ENCODE data around the gene CDC42EP5. TPM values are rescaled to one million over a fixed set of nuclear protein-coding genes. Genes with fewer than 3 reads are reported as not detected.
"Not testable (repeated sequence)": the region's sequence is repeated elsewhere in the genome, so short reads cannot be mapped to it uniquely, and the experiment has no call there.

Gene CDC42EP5
- total RNA-seq, 2 experiments from 2014 or later, result 0.61 TPM; not detected in 1

GRCh38 chr19:54502518-54503048 lies 29.5 kb upstream of the CDC42EP5 start, which contains the start of gene LAIR2:
Gene LAIR2, plus strand, starts transcription at chr19:54502831. Its CDS starts 88 bp downstream, at chr19:54502919.
- H3K4me3 Mint-ChIP-seq, result no peak within 1 kb of the TSS
- CTCF ChIA-PET, result no interaction called here
- H3K27ac Mint-ChIP-seq, result no peak within 1 kb of the TSS
- H3K27me3 Mint-ChIP-seq, result peaks cover 32% of the 10 kb centered on the region
- no peaks in the 10 kb centered on the region for H3K36me3 Mint-ChIP-seq
- DNase-seq, result no peak
- H3K4me1 Mint-ChIP-seq, result peaks cover 23% of the 10 kb centered on the region
- no peak for ATAC-seq
- no peaks in the 10 kb centered on the region for H3K9me3 Mint-ChIP-seq (ENCODE audit: low read depth)

DNA sequence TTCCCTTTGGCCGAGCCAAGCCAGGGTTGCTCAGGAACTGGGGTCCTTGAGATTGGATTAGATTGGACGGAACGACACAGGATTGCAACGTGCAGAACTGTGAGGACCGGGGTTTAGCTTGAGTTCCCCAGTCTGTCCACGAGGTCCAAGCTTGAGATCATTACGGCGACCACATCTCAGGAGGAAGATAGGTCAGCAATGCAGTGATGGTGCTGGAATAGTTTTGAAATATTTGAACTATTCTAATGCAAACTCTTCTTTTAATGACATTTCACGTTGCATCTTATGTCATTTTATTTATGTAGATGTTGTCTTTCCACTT lies 25.3 kb upstream of the CDC42EP5 start:
- CTCF ChIA-PET, result interaction anchor here (1.2 kb wide), 1 partner anchor 17 kb away, joined by 3 read pairs; no protein-coding TSS in a partner anchor
- not testable (repeated sequence) for H3K4me3 Mint-ChIP-seq; H3K36me3 Mint-ChIP-seq; DNase-seq; H3K27ac Mint-ChIP-seq; H3K9me3 Mint-ChIP-seq (ENCODE audit: low read depth)
- peak; percentile 42 for ATAC-seq
- Mint-ChIP-seq H3K4me1 (peaks cover 15% of the 10 kb centered on the region), H3K27me3 (peaks cover 44% of the 10 kb centered on the region)

- Mint-ChIP-seq H3K4me1 (peaks cover 15% of the 10 kb centered on the region), H3K27ac (peak overlapping the region; percentile 49), H3K27me3 (peaks cover 48% of the 10 kb centered on the region)
- H3K36me3 Mint-ChIP-seq; H3K4me3 Mint-ChIP-seq; H3K9me3 Mint-ChIP-seq (ENCODE audit: low read depth): not testable (repeated sequence)
- ATAC-seq (peak; percentile 80), DNase-seq (peak; percentile 51)
- CTCF ChIA-PET, result interaction anchor here (1.2 kb wide), 1 partner anchor 17 kb away, joined by 3 read pairs; no protein-coding TSS in a partner anchor
Measured at GRCh38 chr19:54497747-54498450, 24.8 kb upstream of the CDC42EP5 start.

DNA sequence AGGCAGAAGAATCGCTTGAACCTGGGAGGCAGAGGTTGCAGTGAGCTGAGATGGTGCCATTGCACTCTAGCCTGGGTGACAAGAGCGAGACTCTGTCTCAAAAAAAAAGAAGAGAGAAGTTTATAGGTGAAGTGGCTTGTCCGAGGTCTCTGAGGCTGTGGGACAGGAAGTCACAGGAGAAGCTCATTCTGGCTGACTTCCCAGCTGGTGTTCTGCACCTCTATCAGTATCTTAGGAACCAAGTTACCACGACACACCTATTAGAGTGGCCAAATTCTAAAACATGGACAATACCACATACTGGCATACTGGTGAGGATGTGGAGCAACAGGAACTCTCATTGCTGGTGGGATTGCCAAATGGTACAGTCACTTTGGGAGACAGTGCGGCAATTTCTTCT lies 22.2 kb upstream of the CDC42EP5 start:
- H3K9me3 Mint-ChIP-seq (ENCODE audit: low read depth); H3K36me3 Mint-ChIP-seq; H3K4me3 Mint-ChIP-seq; DNase-seq; CTCF ChIA-PET; H3K27ac Mint-ChIP-seq; ATAC-seq: not testable (repeated sequence)
- Mint-ChIP-seq H3K4me1 (peaks cover 11% of the 10 kb centered on the region), H3K27me3 (peaks cover 48% of the 10 kb centered on the region)

DNA sequence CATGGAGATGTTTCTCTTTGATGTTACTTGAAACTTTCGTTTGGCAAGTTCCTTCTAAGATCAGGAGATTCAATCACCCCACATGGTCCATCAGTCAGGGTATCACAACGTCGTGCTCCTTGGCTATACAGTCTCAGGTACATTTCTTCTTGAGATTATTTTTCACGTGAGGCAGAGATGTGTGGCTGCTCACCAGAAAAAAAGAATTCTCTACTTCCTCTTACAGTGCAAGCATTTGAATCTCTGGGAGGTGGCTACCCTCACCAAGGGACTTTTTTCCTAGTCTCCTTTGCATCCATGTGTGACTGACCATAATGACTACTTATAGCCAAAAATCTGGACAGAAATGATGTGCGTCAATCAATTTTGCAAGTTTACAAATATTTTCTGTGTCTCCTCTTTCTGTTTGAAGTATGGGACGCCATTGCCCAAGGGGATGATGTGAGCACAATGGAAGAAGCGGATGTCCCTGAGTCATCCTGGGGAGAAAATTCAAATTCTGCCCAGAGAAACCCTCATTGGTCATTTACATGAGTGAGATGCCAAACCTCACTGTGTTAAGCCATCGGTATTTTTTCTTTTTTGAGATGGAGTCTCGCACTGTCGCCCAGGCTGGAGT lies 21.0 kb upstream of the CDC42EP5 start:
- Mint-ChIP-seq H3K27ac (no peak overlapping the region), H3K4me1 (peaks cover 7% of the 10 kb centered on the region), H3K36me3 (no peaks in the 10 kb centered on the region), H3K27me3 (peaks cover 53% of the 10 kb centered on the region), H3K4me3 (no peak overlapping the region), H3K9me3 (ENCODE audit: low read depth) (no peaks in the 10 kb centered on the region)
- ATAC-seq, result no peak
- CTCF ChIA-PET, result no interaction called here
- DNase-seq, result no peak

DNA sequence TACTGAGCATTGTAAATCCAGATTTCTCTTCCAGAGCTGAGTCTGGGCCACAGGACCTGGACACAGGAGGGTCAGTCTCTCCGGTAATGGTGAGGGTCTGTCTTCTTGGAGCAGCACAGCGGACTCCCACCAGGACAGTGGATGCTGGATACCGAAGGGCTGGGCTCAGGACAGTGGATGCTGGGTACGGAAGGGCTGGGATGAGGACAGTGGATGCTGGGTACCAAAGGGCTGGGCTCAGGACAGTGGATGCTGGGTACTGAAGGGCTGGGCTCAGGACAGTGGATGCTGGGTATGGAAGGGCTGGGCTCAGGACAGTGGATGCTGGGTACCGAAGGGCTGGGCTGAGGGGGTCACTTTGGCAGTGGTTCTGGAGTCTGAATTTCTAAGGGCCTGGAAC lies 20.0 kb upstream of the CDC42EP5 start:
- DNase-seq; H3K36me3 Mint-ChIP-seq; H3K4me3 Mint-ChIP-seq; CTCF ChIA-PET; H3K4me1 Mint-ChIP-seq; ATAC-seq; H3K9me3 Mint-ChIP-seq (ENCODE audit: low read depth): not testable (repeated sequence)
- Mint-ChIP-seq H3K27ac (peak overlapping the region; percentile 8), H3K27me3 (peaks cover 51% of the 10 kb centered on the region)

DNA sequence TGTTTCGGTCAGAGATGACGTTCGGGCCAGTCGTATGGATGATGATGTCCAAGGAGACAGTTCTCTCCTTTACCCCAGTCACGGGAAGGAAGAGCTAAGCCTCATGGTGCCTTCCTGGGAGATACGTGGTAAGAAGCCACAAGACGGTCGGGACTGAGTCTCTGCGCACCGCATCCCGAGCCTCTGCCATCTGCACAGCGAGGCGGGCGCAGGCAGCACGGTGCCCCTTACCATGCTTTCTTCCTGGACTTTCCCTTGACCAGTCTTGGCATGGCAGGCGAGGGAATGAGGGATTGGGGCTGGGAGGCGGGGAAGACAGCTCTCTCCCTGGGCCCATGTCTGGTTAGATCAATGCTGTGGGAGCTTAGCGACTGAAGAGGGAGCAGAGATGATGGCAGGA lies 19.5 kb upstream of the CDC42EP5 start:
- H3K9me3 Mint-ChIP-seq (ENCODE audit: low read depth), result no peaks in the 10 kb centered on the region
- H3K4me1 Mint-ChIP-seq, result peaks cover 1% of the 10 kb centered on the region

GRCh38 chr19:54489766-54490165 lies 16.7 kb upstream of the CDC42EP5 start:
- no peaks in the 10 kb centered on the region for H3K36me3 Mint-ChIP-seq
- H3K27ac Mint-ChIP-seq, result no peak overlapping the region
- no peak for ATAC-seq
- H3K4me3 Mint-ChIP-seq, result no peak overlapping the region
- no peak for DNase-seq
- no peaks in the 10 kb centered on the region for H3K9me3 Mint-ChIP-seq (ENCODE audit: low read depth)
- H3K27me3 Mint-ChIP-seq, result peaks cover 34% of the 10 kb centered on the region
- CTCF ChIA-PET, result no interaction called here
- peaks cover 8% of the 10 kb centered on the region for H3K4me1 Mint-ChIP-seq

More for the DNA sequence above, 19.5 kb upstream of the CDC42EP5 start:
- no peak for ATAC-seq
- Mint-ChIP-seq H3K27ac (no peak overlapping the region), H3K27me3 (peaks cover 47% of the 10 kb centered on the region), H3K36me3 (no peaks in the 10 kb centered on the region), H3K4me3 (no peak overlapping the region)
- DNase-seq, result no peak
- CTCF ChIA-PET, result no interaction called here

- no peak overlapping the region for H3K4me3 Mint-ChIP-seq
- H3K27me3 Mint-ChIP-seq, result peaks cover 36% of the 10 kb centered on the region
- DNase-seq, result no peak
Measured at GRCh38 chr19:54489341-54489740, 16.2 kb upstream of the CDC42EP5 start.

DNA sequence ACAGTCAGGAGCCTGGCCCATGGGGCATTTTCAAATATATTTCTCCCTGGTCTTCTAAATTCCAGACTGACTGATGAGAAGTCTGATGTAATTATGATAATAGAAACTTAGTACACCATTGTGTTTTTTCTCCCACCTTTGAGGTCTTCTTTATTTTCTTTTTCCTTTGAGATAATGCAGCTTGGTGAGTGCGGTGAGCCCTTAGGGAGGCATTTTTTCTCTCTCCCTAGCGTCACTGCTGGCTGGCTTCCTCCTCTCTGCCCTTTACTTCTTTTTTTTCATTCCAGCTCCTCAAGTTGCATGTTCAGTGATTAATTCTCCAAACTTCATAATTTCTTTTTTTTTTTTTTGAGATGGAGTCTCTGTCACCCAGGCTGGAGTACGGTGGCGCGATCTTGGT lies 12.8 kb upstream of the CDC42EP5 start:
- Mint-ChIP-seq H3K4me1 (peaks cover 22% of the 10 kb centered on the region), H3K27ac (no peak overlapping the region), H3K9me3 (ENCODE audit: low read depth) (no peaks in the 10 kb centered on the region), H3K4me3 (no peak overlapping the region), H3K27me3 (peaks cover 40% of the 10 kb centered on the region), H3K36me3 (no peaks in the 10 kb centered on the region)
- DNase-seq, result no peak
- CTCF ChIA-PET, result interaction anchor here (0.7 to 1.2 kb wide), 4 partner anchors 38 to 327 kb away, joined by 3 read pairs; no protein-coding TSS in a partner anchor
- ATAC-seq, result no peak

More at GRCh38 chr19:54489341-54489740, 16.2 kb upstream of the CDC42EP5 start:
- Mint-ChIP-seq H3K36me3 (no peaks in the 10 kb centered on the region), H3K9me3 (ENCODE audit: low read depth) (no peaks in the 10 kb centered on the region), H3K4me1 (peaks cover 8% of the 10 kb centered on the region), H3K27ac (no peak overlapping the region)
- CTCF ChIA-PET, result no interaction called here
- no peak for ATAC-seq

DNA sequence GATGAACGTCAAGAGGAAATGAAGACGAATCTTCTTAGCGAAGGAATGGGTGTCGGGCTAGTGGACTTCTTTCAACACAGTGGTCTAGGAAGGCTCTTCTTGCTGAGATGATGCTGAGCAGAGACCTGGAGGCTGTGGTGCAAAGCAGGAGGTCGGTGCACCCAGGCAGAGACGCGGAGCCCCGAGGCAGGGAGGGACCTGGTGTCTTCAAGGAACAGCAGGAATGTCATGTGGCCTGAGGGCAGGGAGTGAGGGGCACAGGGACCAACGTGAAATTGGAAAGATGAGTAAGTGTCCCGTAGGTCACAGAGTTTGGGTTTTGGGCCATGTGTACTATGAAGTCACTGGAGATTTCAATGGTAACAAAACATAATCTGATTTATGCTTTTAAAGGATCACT lies 11.4 kb upstream of the CDC42EP5 start:
- CTCF ChIA-PET, result no interaction called here
- Mint-ChIP-seq H3K27me3 (peaks cover 36% of the 10 kb centered on the region), H3K36me3 (no peaks in the 10 kb centered on the region), H3K4me1 (peaks cover 33% of the 10 kb centered on the region), H3K4me3 (no peak overlapping the region), H3K9me3 (ENCODE audit: low read depth) (no peaks in the 10 kb centered on the region), H3K27ac (no peak overlapping the region)
- ATAC-seq (no peak), DNase-seq (no peak)

GRCh38 chr19:54482889-54483288 lies 9.8 kb upstream of the CDC42EP5 start:
- DNase-seq (no peak), ATAC-seq (no peak)
- peaks cover 40% of the 10 kb centered on the region for H3K27me3 Mint-ChIP-seq
- H3K36me3 Mint-ChIP-seq, result no peaks in the 10 kb centered on the region
- no peaks in the 10 kb centered on the region for H3K9me3 Mint-ChIP-seq (ENCODE audit: low read depth)
- no peak overlapping the region for H3K4me3 Mint-ChIP-seq
- H3K4me1 Mint-ChIP-seq, result peaks cover 36% of the 10 kb centered on the region
- H3K27ac Mint-ChIP-seq, result no peak overlapping the region
- CTCF ChIA-PET, result interaction anchor here (1.2 to 6.6 kb wide), 3 partner anchors 10 to 191 kb away, joined by 3 to 76 read pairs (median 3); partner anchors contain the start of gene CDC42EP5

- peaks cover 51% of the 10 kb centered on the region for H3K27me3 Mint-ChIP-seq
- ATAC-seq, result peak; percentile 70
- H3K27ac Mint-ChIP-seq, result no peak overlapping the region
- no peaks in the 10 kb centered on the region for H3K36me3 Mint-ChIP-seq
- no peak overlapping the region for H3K4me3 Mint-ChIP-seq
- DNase-seq, result no peak
- CTCF ChIA-PET, result interaction anchor here (0.6 to 6.6 kb wide), 16 partner anchors 17 to 222 kb away, joined by 3 to 76 read pairs (median 4); no protein-coding TSS in a partner anchor
- H3K4me1 Mint-ChIP-seq, result peaks cover 36% of the 10 kb centered on the region
- H3K9me3 Mint-ChIP-seq (ENCODE audit: low read depth), result no peaks in the 10 kb centered on the region
Measured at GRCh38 chr19:54481326-54481930, 8.3 kb upstream of the CDC42EP5 start.

Measured in activated CD8-positive, alpha-beta memory T cell treated with anti-CD3 and anti-CD28 coated beads, Interleukin-2, amount 10 ng/mL, durations not matched to agents 7 days and 5 days (primary cell).